ENCODE results near the gene TECPR1.

DNA sequence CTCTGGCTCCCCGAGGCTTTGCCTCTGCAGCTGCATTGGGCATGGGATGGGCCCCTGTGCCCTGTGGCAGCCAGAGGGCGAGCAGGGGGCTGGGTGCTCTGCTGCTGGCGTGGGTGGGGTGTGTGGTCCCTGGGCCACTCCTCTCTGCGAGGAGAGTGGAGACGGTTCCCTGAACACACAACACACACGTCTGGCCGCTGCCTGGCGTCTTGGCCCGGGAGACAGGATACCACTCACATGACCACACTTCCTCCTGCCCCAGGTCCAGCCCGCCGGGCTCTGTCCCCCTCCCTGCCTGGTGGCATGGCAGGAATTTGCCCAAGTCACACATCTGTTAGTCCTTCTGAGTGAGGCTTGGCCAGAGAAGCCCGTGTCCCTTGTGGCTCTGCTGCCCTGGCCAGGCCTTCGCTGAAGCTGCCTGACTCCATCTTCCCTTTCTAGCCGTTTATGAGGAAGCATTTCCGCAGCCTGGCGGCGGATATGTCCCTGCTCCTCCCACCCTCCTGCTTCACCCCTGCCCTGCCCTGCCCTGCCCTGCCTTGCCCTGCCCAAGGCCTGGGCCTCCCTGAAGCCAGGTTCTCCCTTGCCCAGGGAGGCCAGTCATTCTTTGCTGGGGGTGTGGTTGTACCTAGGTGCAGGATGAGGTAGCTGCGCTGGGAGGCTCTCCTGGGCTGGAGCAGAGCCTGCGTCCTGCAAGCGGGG lies 32.5 kb upstream of the TECPR1 start:
- TF ChIP-seq, protein P1, sequence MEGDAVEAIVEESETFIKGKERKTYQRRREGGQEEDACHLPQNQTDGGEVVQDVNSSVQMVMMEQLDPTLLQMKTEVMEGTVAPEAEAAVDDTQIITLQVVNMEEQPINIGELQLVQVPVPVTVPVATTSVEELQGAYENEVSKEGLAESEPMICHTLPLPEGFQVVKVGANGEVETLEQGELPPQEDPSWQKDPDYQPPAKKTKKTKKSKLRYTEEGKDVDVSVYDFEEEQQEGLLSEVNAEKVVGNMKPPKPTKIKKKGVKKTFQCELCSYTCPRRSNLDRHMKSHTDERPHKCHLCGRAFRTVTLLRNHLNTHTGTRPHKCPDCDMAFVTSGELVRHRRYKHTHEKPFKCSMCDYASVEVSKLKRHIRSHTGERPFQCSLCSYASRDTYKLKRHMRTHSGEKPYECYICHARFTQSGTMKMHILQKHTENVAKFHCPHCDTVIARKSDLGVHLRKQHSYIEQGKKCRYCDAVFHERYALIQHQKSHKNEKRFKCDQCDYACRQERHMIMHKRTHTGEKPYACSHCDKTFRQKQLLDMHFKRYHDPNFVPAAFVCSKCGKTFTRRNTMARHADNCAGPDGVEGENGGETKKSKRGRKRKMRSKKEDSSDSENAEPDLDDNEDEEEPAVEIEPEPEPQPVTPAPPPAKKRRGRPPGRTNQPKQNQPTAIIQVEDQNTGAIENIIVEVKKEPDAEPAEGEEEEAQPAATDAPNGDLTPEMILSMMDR (IDR thresholded peaks at IDR 0.05), result no peak
- no peak for TF ChIP-seq POLR2A (IDR thresholded peaks at IDR 0.05)
